GM12892 (cell line): ENCODE measurements around the gene MGMT.

Source experiments
- POLR2A ChIP-seq: IDR thresholded peaks from 2 replicates; pipeline ENCODE4 v1.6.1; 2011; ENCODE audit warnings: low read depth, low read length, control low read depth
- POLR2AphosphoS5 ChIP-seq: IDR thresholded peaks from 2 replicates; pipeline ENCODE4 v1.6.1; 2011; ENCODE audit warnings: low read depth, low read length, control low read depth

DNA sequence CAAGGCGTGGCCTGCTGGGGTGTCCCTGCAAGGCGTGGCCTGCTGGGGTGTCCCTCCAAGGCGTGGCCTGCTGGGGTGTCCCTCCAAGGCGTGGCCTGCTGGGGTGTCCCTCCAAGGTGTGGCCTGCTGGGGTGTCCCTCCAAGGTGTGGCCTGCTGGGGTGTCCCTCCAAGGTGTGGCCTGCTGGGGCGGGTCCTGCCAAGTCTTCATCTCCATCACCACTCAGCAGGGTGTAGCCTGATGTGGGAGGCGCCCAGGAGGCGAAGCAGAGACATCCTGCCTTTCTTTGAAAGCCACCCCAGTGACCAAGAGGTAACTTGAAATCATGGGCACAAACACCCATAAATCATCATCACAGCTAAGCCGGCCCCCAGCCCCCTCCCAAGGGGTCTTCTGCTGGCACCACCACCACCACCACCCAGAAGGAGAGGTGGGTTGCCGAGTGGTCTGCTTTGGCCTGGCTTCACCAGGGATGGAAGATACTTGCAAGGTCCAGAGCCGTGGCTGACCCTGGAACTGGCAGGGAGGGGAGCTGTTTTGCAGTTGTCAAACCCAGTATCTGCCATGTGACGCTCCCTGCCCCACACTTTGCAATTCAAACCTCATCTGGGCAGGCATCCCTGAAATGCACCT is 306.4 kb downstream of the MGMT start:
- TF ChIP-seq POLR2A: no peak
- no peak for TF ChIP-seq POLR2AphosphoS5
